Activated CD4-positive, alpha-beta T cell treated with anti-CD3 and anti-CD28 coated beads, Interleukin-2, amount 10 ng/mL, durations not matched to agents 24 days and 14 days (primary cell): ENCODE data around the gene CNTFR. TPM values are rescaled to one million over a fixed set of nuclear protein-coding genes. Genes with fewer than 3 reads are reported as not detected.
"Not testable (repeated sequence)": the region's sequence is repeated elsewhere in the genome, so short reads cannot be mapped to it uniquely, and the experiment has no call there.

Source experiments
- DNase-seq: peaks from one replicate; pipeline ENCODE4 v3.0.0; 2022
- H3K27ac Mint-ChIP-seq: one replicate; pipeline ENCODE4 v1.8.0; 2022; ENCODE audit warnings: mild to moderate bottlenecking, mixed read lengths
- H3K27me3 Mint-ChIP-seq: one replicate; pipeline ENCODE4 v1.8.0; 2022; ENCODE audit warnings: mixed read lengths
- H3K36me3 Mint-ChIP-seq: one replicate; pipeline ENCODE4 v1.8.0; 2022; ENCODE audit warnings: low read depth, mild to moderate bottlenecking, mixed read lengths
- H3K4me1 Mint-ChIP-seq: one replicate; pipeline ENCODE4 v1.8.0; 2021; ENCODE audit warnings: mixed read lengths
- H3K4me3 Mint-ChIP-seq: one replicate; pipeline ENCODE4 v1.8.0; 2022; ENCODE audit warnings: mild to moderate bottlenecking, moderate library complexity, mixed read lengths
- H3K9me3 Mint-ChIP-seq: one replicate; pipeline ENCODE4 v1.8.0; 2021; ENCODE audit warnings: mixed read lengths
- intact Hi-C: fragments of 100-400 bp; cut with micrococcal nuclease; formaldehyde crosslinking; loops from one replicate; pipeline ENCODE4 v1.15.1; 2023
- total RNA-seq: library from RNA; stranded (reverse); gene quantifications from 2 replicates; pipeline ENCODE4 v1.2.3, GENCODE V29; 2022

Gene CNTFR
- total RNA-seq, result not detected in 2 replicates

DNA sequence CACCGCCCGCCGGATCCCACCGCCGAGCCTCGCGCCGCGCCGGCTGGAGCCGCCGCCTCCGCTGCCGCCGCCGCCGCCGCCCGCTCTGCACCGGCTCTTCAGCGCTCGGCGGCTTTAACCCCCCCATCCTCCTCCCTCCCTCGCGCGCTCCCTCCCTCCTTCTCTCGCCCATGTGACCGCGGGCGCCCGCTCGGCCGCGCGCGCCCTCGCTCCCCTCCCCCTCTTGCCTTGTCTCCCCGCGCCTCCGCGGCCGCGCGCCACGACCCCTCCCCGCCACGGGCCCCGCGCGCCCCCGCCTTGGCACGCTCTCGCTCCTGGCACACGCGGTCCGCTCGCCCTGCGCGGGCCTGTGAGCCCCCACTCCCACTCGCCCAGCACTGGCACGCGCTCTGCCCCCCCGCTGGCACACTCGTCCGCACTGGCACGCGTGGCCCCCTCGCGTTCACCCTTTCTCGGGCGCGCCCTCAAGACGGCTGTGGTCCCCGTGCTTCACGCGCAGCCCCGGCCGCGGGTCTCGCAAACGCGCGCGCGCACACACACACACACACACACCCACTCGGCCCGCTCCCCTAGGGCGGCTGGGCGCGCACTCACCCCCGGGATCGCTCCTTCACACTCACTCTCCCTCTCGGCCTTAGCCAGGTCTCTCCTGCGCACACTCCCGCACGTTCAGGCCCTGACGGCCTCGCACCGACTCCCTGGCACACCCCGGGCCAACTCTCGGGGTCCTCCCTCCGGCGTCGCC, at the start of gene CNTFR:
TSS of gene CNTFR (minus strand) at position 89 of the 745 bp plus-strand sequence. CDS start 20,743 bp downstream, outside the sequence.
- DNase-seq, result peak; percentile 64
- Mint-ChIP-seq H3K9me3 (no peaks in the 10 kb centered on the region), H3K27me3 (peaks cover 81% of the 10 kb centered on the region), H3K27ac (no peak within 1 kb of the TSS), H3K36me3 (no peaks in the 10 kb centered on the region), H3K4me1 (peaks cover 26% of the 10 kb centered on the region), H3K4me3 (peak within 1 kb of the TSS; percentile 73)
- intact Hi-C loops, result loop anchor here (2.0 to 5.0 kb wide), 2 partner anchors 89 to 188 kb away; no protein-coding TSS in a partner anchor

DNA sequence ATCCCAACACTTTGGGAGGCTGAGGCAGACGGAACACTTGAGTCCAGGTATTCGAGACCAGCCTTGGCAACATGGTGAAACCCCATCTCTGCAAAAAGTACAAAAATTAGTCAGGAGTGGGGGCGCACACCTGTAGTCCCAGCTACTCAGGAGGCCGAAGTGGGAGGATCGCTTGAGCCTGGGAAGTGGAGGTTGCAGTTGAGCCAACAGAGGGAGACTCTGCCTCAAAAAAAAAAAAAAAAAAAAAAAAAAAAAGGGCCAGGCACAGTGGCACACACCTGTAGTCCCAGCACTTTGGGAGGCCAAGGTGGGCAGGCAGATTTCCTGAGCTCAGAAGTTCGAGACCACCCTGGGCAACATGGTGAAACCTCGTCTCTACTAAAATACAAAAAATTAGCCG, 49.8 kb upstream of the CNTFR start:
- H3K4me3 Mint-ChIP-seq, intact Hi-C loops, DNase-seq, H3K9me3 Mint-ChIP-seq, H3K27me3 Mint-ChIP-seq, H3K27ac Mint-ChIP-seq: not testable (repeated sequence)
- H3K36me3 Mint-ChIP-seq, result peaks cover 21% of the 10 kb centered on the region
- H3K4me1 Mint-ChIP-seq, result peaks cover 28% of the 10 kb centered on the region

DNA sequence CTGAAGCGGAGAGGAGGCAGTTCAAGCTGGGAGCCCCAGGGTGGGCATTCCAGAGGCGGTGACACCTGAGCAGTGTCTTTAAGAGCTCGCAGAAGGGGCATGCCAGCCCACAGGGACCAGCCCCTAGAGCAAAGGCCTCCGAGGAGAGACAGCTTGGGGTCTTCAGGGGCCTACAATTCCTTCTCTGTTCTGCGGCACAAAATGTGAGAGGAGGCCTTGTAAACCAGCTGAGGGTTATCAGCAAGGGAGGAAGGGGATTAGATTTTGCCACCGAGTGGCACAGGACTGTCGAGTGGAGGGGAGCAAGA, 48.6 kb upstream of the CNTFR start:
- H3K27me3 Mint-ChIP-seq, result no peaks in the 10 kb centered on the region
- H3K27ac Mint-ChIP-seq, result peak overlapping the region; percentile 82
- intact Hi-C loops, result no loop called here
- peaks cover 34% of the 10 kb centered on the region for H3K4me1 Mint-ChIP-seq
- no peak for DNase-seq
- peak overlapping the region; percentile 99 for H3K4me3 Mint-ChIP-seq
- peaks cover 28% of the 10 kb centered on the region for H3K36me3 Mint-ChIP-seq
- no peaks in the 10 kb centered on the region for H3K9me3 Mint-ChIP-seq

GRCh38 chr9:34637356-34638137, 48.0 kb upstream of the CNTFR start, which contains the start of gene SIGMAR1:
SIGMAR1 (minus strand) TSS chr9:34637787; CDS start chr9:34637697, 90 bp downstream.
- Mint-ChIP-seq H3K27me3 (no peaks in the 10 kb centered on the region), H3K9me3 (no peaks in the 10 kb centered on the region), H3K27ac (peak within 1 kb of the TSS; percentile 93), H3K4me1 (peaks cover 34% of the 10 kb centered on the region), H3K4me3 (peak within 1 kb of the TSS; percentile 99), H3K36me3 (peaks cover 30% of the 10 kb centered on the region)
- intact Hi-C loops, result loop anchor here (1.0 kb wide), 3 partner anchors 9 to 114 kb away; partner anchors contain the start of gene GALT
- DNase-seq, result peak; percentile 98

- Mint-ChIP-seq H3K27me3 (no peaks in the 10 kb centered on the region), H3K27ac (peak overlapping the region; percentile 93), H3K9me3 (no peaks in the 10 kb centered on the region), H3K4me3 (peak overlapping the region; percentile 99), H3K4me1 (peaks cover 34% of the 10 kb centered on the region), H3K36me3 (peaks cover 35% of the 10 kb centered on the region)
- no peak for DNase-seq
- intact Hi-C loops, result loop anchor here (1.0 kb wide), 3 partner anchors 9 to 114 kb away; partner anchors contain the start of gene GALT
These were observed 47.3 kb upstream of the CNTFR start for GRCh38 chr9:34636791-34637355.

- no peak for DNase-seq
- peaks cover 31% of the 10 kb centered on the region for H3K4me1 Mint-ChIP-seq
- H3K4me3 Mint-ChIP-seq, result peak overlapping the region; percentile 69
- H3K36me3 Mint-ChIP-seq, result peaks cover 35% of the 10 kb centered on the region
- no peak overlapping the region for H3K27ac Mint-ChIP-seq
- no peaks in the 10 kb centered on the region for H3K9me3 Mint-ChIP-seq
- peaks cover 5% of the 10 kb centered on the region for H3K27me3 Mint-ChIP-seq
- intact Hi-C loops, result no loop called here
These were observed 46.0 kb upstream of the CNTFR start for GRCh38 chr9:34635556-34635955.

GRCh38 chr9:34634551-34635248, 45.2 kb upstream of the CNTFR start:
- H3K4me1 Mint-ChIP-seq, result peaks cover 37% of the 10 kb centered on the region
- peak overlapping the region; percentile 43 for H3K4me3 Mint-ChIP-seq
- intact Hi-C loops, result loop anchor here (1.0 kb wide), 2 partner anchors 14 to 22 kb away; partner anchors contain the start of genes DCTN3 and RPP25L
- H3K9me3 Mint-ChIP-seq, result no peaks in the 10 kb centered on the region
- peaks cover 35% of the 10 kb centered on the region for H3K36me3 Mint-ChIP-seq
- H3K27ac Mint-ChIP-seq, result no peak overlapping the region
- no peak for DNase-seq
- H3K27me3 Mint-ChIP-seq, result peaks cover 13% of the 10 kb centered on the region

GRCh38 chr9:34633851-34634550, 44.5 kb upstream of the CNTFR start:
- Mint-ChIP-seq H3K27ac (no peak overlapping the region), H3K27me3 (peaks cover 20% of the 10 kb centered on the region), H3K4me3 (peak overlapping the region; percentile 13), H3K36me3 (peaks cover 35% of the 10 kb centered on the region), H3K4me1 (peaks cover 41% of the 10 kb centered on the region), H3K9me3 (no peaks in the 10 kb centered on the region)
- DNase-seq, result peak; percentile 92
- intact Hi-C loops, result loop anchor here (1.0 kb wide), 2 partner anchors 14 to 22 kb away; partner anchors contain the start of genes DCTN3 and RPP25L

- Mint-ChIP-seq H3K27me3 (peaks cover 25% of the 10 kb centered on the region), H3K4me1 (peaks cover 38% of the 10 kb centered on the region), H3K9me3 (no peaks in the 10 kb centered on the region), H3K27ac (no peak overlapping the region), H3K4me3 (no peak overlapping the region), H3K36me3 (peaks cover 40% of the 10 kb centered on the region)
- DNase-seq, result no peak
- intact Hi-C loops, result no loop called here
These were observed 43.6 kb upstream of the CNTFR start for GRCh38 chr9:34633166-34633565.

- Mint-ChIP-seq H3K36me3 (peaks cover 29% of the 10 kb centered on the region), H3K4me1 (peaks cover 28% of the 10 kb centered on the region), H3K27me3 (peaks cover 48% of the 10 kb centered on the region), H3K27ac (no peak overlapping the region), H3K4me3 (peak overlapping the region; percentile 77), H3K9me3 (no peaks in the 10 kb centered on the region)
- intact Hi-C loops, result no loop called here
- no peak for DNase-seq
These were observed 41.1 kb upstream of the CNTFR start for GRCh38 chr9:34630402-34631154.

GRCh38 chr9:34629491-34629808, 39.9 kb upstream of the CNTFR start:
- Mint-ChIP-seq H3K9me3 (no peaks in the 10 kb centered on the region), H3K4me1 (peaks cover 23% of the 10 kb centered on the region), H3K36me3 (peaks cover 20% of the 10 kb centered on the region), H3K27me3 (peaks cover 53% of the 10 kb centered on the region), H3K4me3 (peak overlapping the region; percentile 77), H3K27ac (no peak overlapping the region)
- intact Hi-C loops, result no loop called here
- DNase-seq, result no peak

- peak; percentile 83 for DNase-seq
- Mint-ChIP-seq H3K4me1 (peaks cover 20% of the 10 kb centered on the region), H3K4me3 (peak within 1 kb of the TSS; percentile 83), H3K27me3 (peaks cover 57% of the 10 kb centered on the region), H3K27ac (no peak within 1 kb of the TSS), H3K9me3 (no peaks in the 10 kb centered on the region), H3K36me3 (peaks cover 14% of the 10 kb centered on the region)
- intact Hi-C loops, result no loop called here
These were observed 39.3 kb upstream of the CNTFR start, which contains the start of gene ARID3C for GRCh38 chr9:34628656-34629490. ARID3C (minus strand) TSS chr9:34629066; CDS start chr9:34628014, 1,052 bp downstream.
